Uterus (tissue), 2 donors: ENCODE data around the gene MOCOS.

Source experiments
- POLR2A ChIP-seq, 2 donors: fragments of 450-650 bp; IDR thresholded peaks; one replicate each; pipeline ENCODE4 v1.6.1; 2016; ENCODE audit warnings: antibody characterized with exemption in 2 of 2, mild to moderate bottlenecking in 1 of 2, moderate library complexity in 1 of 2
- TF ChIP-seq, protein P1 (sequence below), 4 experiments: fragments of 200-600 bp in 2 of 4; fragments of 450-650 bp in 2 of 4; sonication (generic) in 2 of 4; IDR thresholded peaks; one replicate each; pipeline ENCODE4 v1.5.1; 2016 to 2019; ENCODE audit warnings: antibody characterized with exemption in 4 of 4, mild to moderate bottlenecking in 2 of 4, moderate library complexity in 1 of 4

DNA sequence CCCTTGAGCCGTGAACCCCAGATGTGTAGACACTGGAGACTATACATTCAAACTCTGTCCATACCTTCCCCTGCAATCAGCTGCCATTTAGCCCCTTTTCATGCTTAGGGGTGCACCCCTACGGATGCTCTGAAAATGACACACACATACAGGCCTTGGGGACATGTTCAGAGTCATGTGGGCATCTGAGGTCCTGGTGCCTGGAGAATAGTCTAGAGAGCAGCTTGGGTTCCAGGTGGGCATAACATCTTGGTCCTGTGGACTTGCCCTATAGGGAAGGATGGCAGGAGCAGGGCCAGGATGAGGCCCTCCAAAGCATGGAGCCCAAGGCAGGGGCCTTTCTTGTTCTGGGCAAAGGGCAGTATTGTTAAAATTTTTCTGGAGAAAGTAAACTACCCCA is 100.4 kb downstream of the MOCOS start:
- TF ChIP-seq POLR2A (IDR thresholded peaks at IDR 0.05): no peak
- TF ChIP-seq, protein P1, sequence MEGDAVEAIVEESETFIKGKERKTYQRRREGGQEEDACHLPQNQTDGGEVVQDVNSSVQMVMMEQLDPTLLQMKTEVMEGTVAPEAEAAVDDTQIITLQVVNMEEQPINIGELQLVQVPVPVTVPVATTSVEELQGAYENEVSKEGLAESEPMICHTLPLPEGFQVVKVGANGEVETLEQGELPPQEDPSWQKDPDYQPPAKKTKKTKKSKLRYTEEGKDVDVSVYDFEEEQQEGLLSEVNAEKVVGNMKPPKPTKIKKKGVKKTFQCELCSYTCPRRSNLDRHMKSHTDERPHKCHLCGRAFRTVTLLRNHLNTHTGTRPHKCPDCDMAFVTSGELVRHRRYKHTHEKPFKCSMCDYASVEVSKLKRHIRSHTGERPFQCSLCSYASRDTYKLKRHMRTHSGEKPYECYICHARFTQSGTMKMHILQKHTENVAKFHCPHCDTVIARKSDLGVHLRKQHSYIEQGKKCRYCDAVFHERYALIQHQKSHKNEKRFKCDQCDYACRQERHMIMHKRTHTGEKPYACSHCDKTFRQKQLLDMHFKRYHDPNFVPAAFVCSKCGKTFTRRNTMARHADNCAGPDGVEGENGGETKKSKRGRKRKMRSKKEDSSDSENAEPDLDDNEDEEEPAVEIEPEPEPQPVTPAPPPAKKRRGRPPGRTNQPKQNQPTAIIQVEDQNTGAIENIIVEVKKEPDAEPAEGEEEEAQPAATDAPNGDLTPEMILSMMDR (IDR thresholded peaks at IDR 0.05): no peak
